Panc1 (cell line): ENCODE data around the gene DBR1. TPM values are rescaled to one million over a fixed set of nuclear protein-coding genes. Genes with fewer than 3 reads are reported as not detected.

Experiments used
- ATAC-seq: fragments of 200-7000 bp; cut with Tn5 transposase; 2 replicates; pipeline ENCODE4 v1.9.1; 2020; ENCODE audit warnings: mild to moderate bottlenecking, moderate library complexity
- BruUV-seq: library from RNA; stranded (reverse); fragments of 400-500 nt; replicated peaks from 2 replicates; lab custom pipeline; 2021; lab: Mats Ljungman, UMichigan
- CTCF ChIA-PET: fragments of 300-600 bp; sonication (Branson Sonifier 250); formaldehyde crosslinking; loops from one replicate; lab custom pipeline; 2022; ENCODE audit warnings: antibody characterized with exemption; lab: Charles Lee
- POLR2A ChIA-PET: fragments of 300-600 bp; sonication (Branson Sonifier 250); formaldehyde crosslinking; loops from one replicate; lab custom pipeline; 2022; ENCODE audit warnings: antibody characterized with exemption; lab: Charles Lee
- DNase-seq: peaks from one replicate; pipeline ENCODE4 v3.0.0-alpha.2; 2010; ENCODE audit warnings: low read depth, low spot score
- H3K27ac ChIP-seq: 2 replicates; pipeline ENCODE4 v1.5.1; 2011; ENCODE audit warnings: mild to moderate bottlenecking, low read length, inconsistent platforms
- H3K27me3 ChIP-seq: fragments of 200-500 bp; sonication (Bioruptor generic); 2 replicates; pipeline ENCODE4 v1.6.0; 2014; ENCODE audit warnings: low read length, inconsistent platforms; ENCODE audit not compliant: control insufficient read depth, insufficient read depth
- H3K36me3 ChIP-seq: fragments of 200-500 bp; sonication (Bioruptor generic); 2 replicates; pipeline ENCODE4 v1.5.1; 2014; ENCODE audit warnings: inconsistent platforms, mild to moderate bottlenecking, low read length, moderate library complexity; ENCODE audit not compliant: control insufficient read depth, insufficient read depth
- H3K4me1 ChIP-seq: 2 replicates; pipeline ENCODE4 v1.5.1; 2011; ENCODE audit warnings: inconsistent platforms, mild to moderate bottlenecking, low read length, moderate library complexity; ENCODE audit not compliant: control insufficient read depth, insufficient read depth
- H3K4me3 ChIP-seq, 2 experiments: 2 replicates each; pipeline ENCODE4 v1.5.1; 2011 to 2012; ENCODE audit warnings: low read depth in 2 of 2, low read length in 2 of 2, mild to moderate bottlenecking in 2 of 2, inconsistent platforms in 1 of 2, moderate library complexity in 1 of 2
- H3K9me3 ChIP-seq: fragments of 200-500 bp; sonication (Bioruptor generic); 2 replicates; pipeline ENCODE4 v1.5.1; 2014; ENCODE audit warnings: low read depth, mild to moderate bottlenecking, inconsistent platforms, low read length, moderate library complexity; ENCODE audit not compliant: control insufficient read depth, insufficient read depth
- CTCF ChIP-seq: fragments of 450-650 bp; IDR thresholded peaks from 2 replicates; pipeline ENCODE4 v1.5.1; 2017; ENCODE audit warnings: mild to moderate bottlenecking
- POLR2AphosphoS5 ChIP-seq: IDR thresholded peaks from 2 replicates; pipeline ENCODE4 v1.6.1; 2012; ENCODE audit warnings: mild to moderate bottlenecking, low read depth, low read length, moderate library complexity
- REST ChIP-seq, 2 experiments: IDR thresholded peaks; 2 replicates each; pipeline ENCODE4 v1.6.1; 2011 to 2012; ENCODE audit warnings: low read depth in 2 of 2, control low read depth in 1 of 2, low read length in 1 of 2, mild to moderate bottlenecking in 1 of 2, moderate library complexity in 1 of 2; ENCODE audit not compliant: insufficient read depth in 1 of 2
- SIN3A ChIP-seq: IDR thresholded peaks from 2 replicates; pipeline ENCODE4 v1.6.1; 2012; ENCODE audit warnings: low read depth, mild to moderate bottlenecking, low read length, moderate library complexity, borderline replicate concordance; ENCODE audit not compliant: insufficient read depth
- TCF7L2 ChIP-seq: IDR thresholded peaks from 2 replicates; pipeline ENCODE4 v1.6.1; 2011; ENCODE audit warnings: mild to moderate bottlenecking, low read depth, low read length, inconsistent platforms
- in situ Hi-C: cut with HindIII; loops from 2 replicates; pipeline ENCODE4 v1.10.0; 2016; ENCODE audit warnings: low sequenced_read_pairs, low pct_unique_long_range_greater_than_20kb
- intact Hi-C: fragments of 100-400 bp; cut with micrococcal nuclease; formaldehyde crosslinking; loops from one replicate; pipeline ENCODE4 v1.10.0; 2022; ENCODE audit not compliant: unreplicated experiment
- total RNA-seq: library from RNA; stranded (reverse); gene quantifications from one replicate; pipeline ENCODE4 v1.2.1, GENCODE V29; 2021; ENCODE audit not compliant: unreplicated experiment

Gene DBR1
- total RNA-seq, 1 experiment from 2014 or later, result 21.8 TPM

DNA sequence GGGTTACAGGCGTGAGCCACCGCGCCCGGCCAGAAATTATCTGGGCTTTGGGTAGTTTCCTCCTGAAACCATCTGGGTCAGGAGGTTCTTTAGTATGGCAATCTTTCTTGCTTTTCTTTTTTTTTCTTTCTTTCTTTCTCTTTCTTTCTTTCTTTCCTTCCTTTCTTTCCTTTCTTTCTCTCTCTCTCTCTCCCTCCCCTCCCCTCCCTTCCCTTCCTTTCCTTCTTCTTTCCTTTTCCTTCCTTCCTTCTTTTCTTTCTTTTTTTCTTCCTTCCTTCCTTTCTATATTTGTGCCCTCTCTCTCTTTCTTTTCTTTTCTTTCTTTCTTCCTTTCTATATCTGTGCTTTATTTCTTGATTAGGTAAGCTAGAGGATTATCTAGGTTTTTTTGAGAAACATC lies 17.0 kb downstream of the DBR1 start:
- TF ChIP-seq CTCF, result no peak
- TF ChIP-seq TCF7L2, result no peak
- no peak for TF ChIP-seq REST (IDR thresholded peaks at IDR 0.05; ENCODE audit: insufficient read depth in 1 of 2, low read depth in 2 of 2, low read length in 1 of 2)
- TF ChIP-seq POLR2AphosphoS5, result no peak
- TF ChIP-seq SIN3A, result no peak
- Histone ChIP-seq H3K4me3 (no peak overlapping the region), H3K27ac (no peak overlapping the region), H3K36me3 (peaks cover 4% of the 10 kb centered on the region; the same call in 1 of the 2 replicates), H3K4me1 (no peaks in the 10 kb centered on the region), H3K9me3 (no peaks in the 10 kb centered on the region), H3K27me3 (no peaks in the 10 kb centered on the region)
- ChIA-PET CTCF (interaction anchor here (0.8 kb wide), 1 partner anchor 30 kb away, joined by 7 read pairs; no protein-coding TSS in a partner anchor), POLR2A (no interaction called here)
- BruUV-seq, result no TSS peak
- no peak for DNase-seq
- ATAC-seq, result no peak
- intact Hi-C loops, result no loop called here
- in situ Hi-C loops, result no loop called here

- in situ Hi-C loops (no loop called here), intact Hi-C loops (no loop called here)
- no TSS peak for BruUV-seq
- CTCF ChIA-PET, result no interaction called here
- TF ChIP-seq SIN3A (no peak), POLR2AphosphoS5 (no peak), TCF7L2 (no peak), REST (IDR thresholded peaks at IDR 0.05; ENCODE audit: insufficient read depth in 1 of 2, low read depth in 2 of 2, low read length in 1 of 2) (no peak), CTCF (no peak)
- Histone ChIP-seq H3K27ac (no peak overlapping the region), H3K4me1 (no peaks in the 10 kb centered on the region), H3K9me3 (no peaks in the 10 kb centered on the region), H3K4me3 (no peak overlapping the region), H3K27me3 (no peaks in the 10 kb centered on the region), H3K36me3 (no peaks in the 10 kb centered on the region)
- no peak for ATAC-seq
- DNase-seq, result no peak
- POLR2A ChIA-PET, result no interaction called here
Measured at GRCh38 chr3:138154534-138154933, 20.2 kb downstream of the DBR1 start.
